ENCODE measurements around the gene IKBKG. TPM values are rescaled to one million over a fixed set of nuclear protein-coding genes. Genes with fewer than 3 reads are reported as not detected.
"Not testable (repeated sequence)": the region's sequence is repeated elsewhere in the genome, so short reads cannot be mapped to it uniquely, and the experiment has no call there.

Gene IKBKG, protein sequence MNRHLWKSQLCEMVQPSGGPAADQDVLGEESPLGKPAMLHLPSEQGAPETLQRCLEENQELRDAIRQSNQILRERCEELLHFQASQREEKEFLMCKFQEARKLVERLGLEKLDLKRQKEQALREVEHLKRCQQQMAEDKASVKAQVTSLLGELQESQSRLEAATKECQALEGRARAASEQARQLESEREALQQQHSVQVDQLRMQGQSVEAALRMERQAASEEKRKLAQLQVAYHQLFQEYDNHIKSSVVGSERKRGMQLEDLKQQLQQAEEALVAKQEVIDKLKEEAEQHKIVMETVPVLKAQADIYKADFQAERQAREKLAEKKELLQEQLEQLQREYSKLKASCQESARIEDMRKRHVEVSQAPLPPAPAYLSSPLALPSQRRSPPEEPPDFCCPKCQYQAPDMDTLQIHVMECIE
- 17.1 and 37.2 TPM in 2 replicates for total RNA-seq (ENCODE audit: low replicate concordance)

DNA sequence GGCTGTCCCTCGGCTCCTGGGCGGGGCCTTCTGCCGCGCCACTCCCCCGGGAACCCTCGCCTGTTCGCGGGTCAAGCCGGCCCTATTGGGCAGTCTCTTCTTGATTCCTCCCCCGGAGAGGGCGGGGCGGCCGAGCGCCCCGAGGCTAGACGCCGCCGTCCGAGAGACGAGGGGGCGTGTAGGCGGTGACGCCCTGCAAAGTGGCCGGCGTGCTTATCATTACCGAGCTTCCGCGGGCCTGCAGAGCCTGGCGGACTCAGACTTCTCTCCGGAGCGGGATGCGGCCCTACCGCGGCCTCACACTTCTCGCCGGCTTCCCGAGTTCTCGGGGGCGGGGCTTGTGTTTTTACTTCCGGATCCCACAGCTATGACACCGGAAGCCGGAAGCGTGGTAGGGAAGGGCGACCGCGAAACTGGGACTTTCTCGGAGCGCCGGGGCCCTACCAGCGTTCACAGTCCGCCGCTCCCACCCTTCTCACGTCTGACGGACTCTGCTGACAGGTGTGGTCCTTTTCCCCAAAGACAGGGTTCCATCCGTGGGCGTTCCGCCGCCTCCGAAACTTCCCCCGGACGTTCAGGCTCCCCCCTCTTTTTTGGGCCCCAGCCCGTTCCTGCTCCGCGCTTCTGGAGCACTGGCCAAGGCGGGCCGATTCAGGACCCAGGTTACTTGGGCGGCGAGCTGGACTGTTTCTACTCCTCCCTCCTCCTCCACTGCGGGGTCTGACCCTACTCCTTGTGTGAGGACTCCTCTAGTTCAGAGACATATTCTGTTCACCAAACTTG lies at the start of gene IKBKG:
TSS of gene IKBKG (plus strand) at position 376 of the 783 bp plus-strand sequence. CDS start 4,383 bp downstream, outside the sequence.
- H3K4me3 ChIP-seq (ENCODE audit: low read depth, low read length), result peak within 1 kb of the TSS; percentile 77
- TF ChIP-seq, protein P1, sequence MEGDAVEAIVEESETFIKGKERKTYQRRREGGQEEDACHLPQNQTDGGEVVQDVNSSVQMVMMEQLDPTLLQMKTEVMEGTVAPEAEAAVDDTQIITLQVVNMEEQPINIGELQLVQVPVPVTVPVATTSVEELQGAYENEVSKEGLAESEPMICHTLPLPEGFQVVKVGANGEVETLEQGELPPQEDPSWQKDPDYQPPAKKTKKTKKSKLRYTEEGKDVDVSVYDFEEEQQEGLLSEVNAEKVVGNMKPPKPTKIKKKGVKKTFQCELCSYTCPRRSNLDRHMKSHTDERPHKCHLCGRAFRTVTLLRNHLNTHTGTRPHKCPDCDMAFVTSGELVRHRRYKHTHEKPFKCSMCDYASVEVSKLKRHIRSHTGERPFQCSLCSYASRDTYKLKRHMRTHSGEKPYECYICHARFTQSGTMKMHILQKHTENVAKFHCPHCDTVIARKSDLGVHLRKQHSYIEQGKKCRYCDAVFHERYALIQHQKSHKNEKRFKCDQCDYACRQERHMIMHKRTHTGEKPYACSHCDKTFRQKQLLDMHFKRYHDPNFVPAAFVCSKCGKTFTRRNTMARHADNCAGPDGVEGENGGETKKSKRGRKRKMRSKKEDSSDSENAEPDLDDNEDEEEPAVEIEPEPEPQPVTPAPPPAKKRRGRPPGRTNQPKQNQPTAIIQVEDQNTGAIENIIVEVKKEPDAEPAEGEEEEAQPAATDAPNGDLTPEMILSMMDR (IDR thresholded peaks at IDR 0.05; ENCODE audit: insufficient read depth, low read length), result no peak
- DNase-seq (ENCODE audit: low read depth), result peak; percentile 87

DNA sequence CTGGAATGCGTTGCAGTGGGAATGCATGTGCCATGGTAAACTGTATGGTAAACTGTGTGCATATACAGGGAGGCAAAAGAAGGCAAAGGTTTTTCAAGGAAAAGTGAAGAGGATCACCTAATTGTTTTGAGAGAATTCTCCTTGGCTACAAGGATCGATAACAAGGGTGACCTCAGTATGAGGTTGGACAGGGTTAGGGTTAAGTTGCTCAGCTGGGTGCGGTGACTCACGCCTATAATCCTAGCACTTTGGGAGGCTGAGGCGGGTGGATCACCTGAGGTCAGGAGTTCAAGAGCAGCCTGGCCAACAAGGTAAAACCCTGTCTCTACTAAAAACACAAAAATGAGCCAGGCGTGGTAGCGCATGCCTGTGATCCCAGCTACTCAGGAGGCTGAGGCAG lies 46.0 kb upstream of the IKBKG start:
- not testable (repeated sequence) for DNase-seq (ENCODE audit: low read depth); H3K4me3 ChIP-seq (ENCODE audit: low read depth, low read length)

DNA sequence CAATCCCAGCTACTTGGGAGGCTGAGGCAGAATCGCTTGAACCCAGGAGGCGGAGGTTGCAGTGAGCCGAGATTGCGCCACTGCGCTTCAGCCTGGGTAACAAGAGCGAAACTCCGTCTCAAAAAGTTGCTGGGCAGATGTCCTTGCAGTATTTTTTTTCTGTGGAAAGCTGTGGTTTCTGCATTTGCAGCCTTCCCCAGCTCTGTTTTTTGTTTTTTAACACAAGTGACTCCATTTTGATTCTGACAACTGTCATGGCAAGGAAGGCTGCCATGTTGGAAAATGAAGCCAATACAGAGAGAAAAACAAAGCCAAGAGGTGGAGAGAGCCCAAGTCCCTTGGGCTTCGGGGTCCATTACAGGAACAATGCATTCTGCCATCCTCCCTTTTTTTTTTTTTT lies 45.3 kb upstream of the IKBKG start:
- TF ChIP-seq, protein P1 (IDR thresholded peaks at IDR 0.05; ENCODE audit: insufficient read depth, low read length), result no peak
- no peak for DNase-seq (ENCODE audit: low read depth)
- no peak overlapping the region for H3K4me3 ChIP-seq (ENCODE audit: low read depth, low read length)

DNA sequence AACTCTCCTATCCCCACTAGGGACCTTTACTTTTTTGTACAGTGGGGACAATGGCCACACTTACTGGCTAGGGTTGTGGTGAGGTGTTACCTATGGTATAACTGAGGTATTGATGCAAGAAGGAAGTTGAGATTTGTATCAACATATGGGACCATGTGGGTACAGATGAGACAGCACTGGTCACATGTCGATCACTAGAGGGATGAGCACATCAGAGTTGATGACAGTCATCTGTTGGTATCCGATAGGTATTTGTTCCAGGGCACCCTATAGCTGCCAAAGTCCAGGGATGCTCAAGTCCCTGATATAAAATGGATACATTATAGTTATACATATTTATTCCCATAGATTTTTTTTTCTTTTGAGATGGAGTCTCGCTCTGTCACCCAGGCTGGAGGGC lies 44.4 kb upstream of the IKBKG start:
- H3K4me3 ChIP-seq (ENCODE audit: low read depth, low read length), result no peak overlapping the region
- TF ChIP-seq, protein P1 (IDR thresholded peaks at IDR 0.05; ENCODE audit: insufficient read depth, low read length), result no peak
- DNase-seq (ENCODE audit: low read depth), result no peak

DNA sequence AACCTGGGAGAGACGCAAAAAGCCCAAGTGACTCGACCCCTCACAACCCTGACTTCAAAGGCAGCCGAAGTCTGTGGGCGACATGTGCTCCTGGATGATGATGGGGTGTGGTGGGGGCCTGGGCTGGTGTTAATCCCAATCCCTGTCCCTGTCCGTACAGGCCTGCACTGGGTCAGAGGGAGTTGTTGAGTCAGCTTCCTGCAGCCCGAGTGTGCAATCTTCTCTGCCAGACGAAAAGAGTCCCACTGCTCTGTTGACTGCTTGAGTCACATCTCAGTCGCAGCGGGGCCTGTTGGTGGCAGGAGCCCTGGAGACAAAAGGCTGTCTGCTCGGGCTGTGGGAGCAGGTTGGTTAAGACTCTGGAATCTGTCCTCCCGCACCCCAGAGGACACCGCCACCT lies 41.7 kb upstream of the IKBKG start:
- TF ChIP-seq, protein P1 (IDR thresholded peaks at IDR 0.05; ENCODE audit: insufficient read depth, low read length), result no peak
- DNase-seq (ENCODE audit: low read depth), result no peak
- no peak overlapping the region for H3K4me3 ChIP-seq (ENCODE audit: low read depth, low read length)

DNA sequence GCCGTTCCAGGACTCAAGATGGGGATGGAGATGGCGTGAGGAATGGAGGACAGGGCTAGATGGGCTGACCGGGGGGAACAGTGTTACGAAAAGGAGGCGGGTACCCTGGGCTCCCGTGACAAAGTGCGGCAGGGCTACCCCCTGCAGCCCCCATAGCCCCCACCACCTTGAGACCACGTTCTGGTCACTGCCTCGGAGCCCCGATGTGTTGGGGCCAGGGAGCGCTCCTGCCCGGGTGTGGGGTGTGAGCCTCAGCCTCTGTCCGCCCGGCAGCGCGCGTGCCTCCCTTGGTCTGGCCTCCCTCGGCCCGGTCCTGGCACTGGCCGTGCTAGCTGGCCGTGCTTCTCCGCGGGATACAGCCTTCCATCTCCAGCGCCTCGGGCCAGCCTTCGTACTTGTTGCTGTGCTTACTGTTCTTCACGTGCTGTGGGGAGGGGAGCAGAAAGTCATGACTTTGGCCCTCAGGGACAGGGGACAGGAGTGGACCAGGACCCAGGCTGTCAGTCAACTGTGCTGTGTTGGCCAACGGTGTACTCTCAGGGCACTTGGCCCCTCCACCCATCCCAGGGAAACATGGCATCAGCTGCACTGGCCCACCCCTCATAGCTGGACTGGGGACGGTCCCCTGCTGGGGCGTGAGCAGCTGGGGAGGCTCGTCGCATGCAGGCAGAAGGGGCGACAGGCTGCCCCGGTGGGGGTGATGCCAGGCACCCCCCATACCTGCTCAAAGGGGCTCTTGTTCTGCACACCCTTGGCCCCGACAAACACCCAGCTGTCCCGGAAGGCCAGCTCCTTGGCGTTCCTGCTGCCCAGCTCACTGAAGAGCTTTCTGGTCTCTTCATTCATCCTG lies 40.7 kb upstream of the IKBKG start:
- no peak for DNase-seq (ENCODE audit: low read depth)
- H3K4me3 ChIP-seq (ENCODE audit: low read depth, low read length), result no peak overlapping the region
- TF ChIP-seq, protein P1 (IDR thresholded peaks at IDR 0.05; ENCODE audit: insufficient read depth, low read length), result no peak
